GM21723 (cell line): Measurements from ENCODE around the gene CIB4.

Experiments
- ATAC-seq: cut with Tn5 transposase; IDR thresholded peaks from one replicate; pipeline ENCODE4 v1.9.1; 2021; ENCODE audit warnings: mild to moderate bottlenecking, moderate library complexity; ENCODE audit not compliant: unreplicated experiment

The CIB4 gene

GRCh38 chr2:26585100-26585499 lies 56.1 kb downstream of the CIB4 start:
- no peak for ATAC-seq

DNA sequence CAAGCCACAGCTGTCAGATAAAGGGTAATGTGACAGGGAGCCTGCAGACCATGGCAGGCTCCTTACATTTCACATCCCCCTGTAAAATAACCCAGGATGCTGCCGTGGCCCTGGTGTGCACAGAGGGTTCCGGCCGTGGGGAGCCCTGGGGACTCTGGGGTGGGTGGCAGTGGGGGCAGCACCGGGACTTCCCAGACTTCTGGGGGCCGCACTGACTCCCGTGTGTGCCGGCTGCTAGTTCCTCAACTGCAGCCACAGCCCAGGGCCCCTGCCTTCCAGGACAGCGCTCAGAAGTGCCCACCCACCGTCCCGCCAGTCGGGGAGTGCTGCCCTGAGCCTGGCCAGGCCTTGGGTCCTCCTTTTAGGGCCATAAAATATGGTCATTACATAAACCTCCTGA lies 56.5 kb downstream of the CIB4 start:
- no peak for ATAC-seq

GRCh38 chr2:26584191-26584590 lies 57.0 kb downstream of the CIB4 start:
- ATAC-seq, result no peak

GRCh38 chr2:26583381-26583911 lies 57.7 kb downstream of the CIB4 start:
- no peak for ATAC-seq

DNA sequence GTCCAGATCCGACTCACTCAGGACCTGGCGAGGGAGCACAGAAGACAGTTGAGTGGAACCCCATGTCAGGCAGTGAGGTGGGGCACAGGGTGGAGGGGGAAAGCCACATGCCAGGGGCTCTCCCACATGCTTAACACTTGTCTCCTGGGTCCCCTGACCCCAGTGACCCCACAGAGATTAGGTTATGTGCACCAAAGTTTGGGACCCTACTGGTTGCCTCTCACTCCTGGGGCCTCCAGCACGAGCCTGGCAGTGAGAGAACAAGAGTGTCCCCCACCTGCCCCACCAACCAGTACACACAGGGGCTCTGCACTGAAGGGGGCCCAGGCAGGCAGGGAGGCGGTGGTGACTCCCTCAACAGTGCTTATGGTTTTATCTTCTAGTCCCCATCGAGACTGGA lies 58.3 kb downstream of the CIB4 start:
- no peak for ATAC-seq

GRCh38 chr2:26581991-26582842 lies 58.9 kb downstream of the CIB4 start:
- ATAC-seq, result no peak

GRCh38 chr2:26581266-26581990 lies 59.7 kb downstream of the CIB4 start:
- no peak for ATAC-seq

DNA sequence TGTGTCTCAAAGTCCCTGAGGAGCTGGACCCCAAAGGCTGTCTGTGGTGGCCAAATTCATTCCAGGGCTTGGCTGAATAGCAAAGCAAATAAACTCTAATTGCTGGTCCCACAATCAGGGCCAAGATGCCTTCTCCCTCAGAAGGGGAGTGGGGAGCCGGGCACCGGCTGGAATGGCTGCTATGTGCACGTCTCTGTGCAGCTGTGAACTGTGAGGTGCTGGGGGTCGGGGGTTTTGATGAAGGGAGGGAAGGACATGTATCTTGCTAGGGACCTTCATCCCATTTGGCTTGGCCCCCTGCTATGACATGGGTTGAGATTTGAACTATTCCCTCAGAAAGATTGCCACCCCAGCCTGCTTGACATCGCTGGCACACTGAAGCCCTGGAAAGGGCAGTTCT lies 60.4 kb downstream of the CIB4 start:
- ATAC-seq, result no peak

- no peak for ATAC-seq
Measured at GRCh38 chr2:26580151-26580550, 61.0 kb downstream of the CIB4 start.

DNA sequence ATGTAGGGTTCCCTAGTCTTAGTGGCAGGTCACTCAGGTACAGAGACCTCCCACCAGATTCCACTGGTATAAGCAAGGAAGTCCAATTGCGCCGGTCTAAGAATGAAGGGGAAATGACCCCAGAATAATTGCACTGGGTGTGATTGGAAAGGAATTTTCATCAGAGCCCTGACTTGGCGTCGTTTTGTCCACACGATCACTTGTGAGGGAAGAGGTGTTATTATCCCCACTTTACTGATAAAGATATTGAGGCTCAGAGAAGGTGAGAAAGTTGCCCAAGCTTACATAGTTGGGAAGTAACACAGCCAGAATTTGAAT lies 61.5 kb downstream of the CIB4 start:
- ATAC-seq, result no peak

GRCh38 chr2:26579025-26579722 lies 62.0 kb downstream of the CIB4 start:
- no peak for ATAC-seq

- ATAC-seq, result no peak
Measured at GRCh38 chr2:26578581-26578980, 62.6 kb downstream of the CIB4 start.

DNA sequence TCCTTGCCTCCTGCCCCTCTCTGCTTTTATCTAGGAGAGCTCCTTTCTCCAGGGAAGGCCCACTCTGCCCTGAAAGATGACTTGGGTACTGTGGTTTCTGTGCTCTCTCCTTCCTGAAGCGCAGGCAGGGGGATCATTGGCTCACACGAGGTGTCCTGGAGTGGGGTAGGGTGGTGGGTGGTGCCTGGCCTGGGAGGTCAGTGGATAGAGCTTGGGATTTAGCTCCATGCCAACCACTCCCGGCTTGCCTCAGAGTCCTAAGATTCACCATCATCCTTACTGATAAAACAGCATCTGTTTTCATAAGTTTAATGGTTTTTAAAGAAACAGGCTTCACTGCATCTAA lies 63.1 kb downstream of the CIB4 start:
- ATAC-seq, result no peak

DNA sequence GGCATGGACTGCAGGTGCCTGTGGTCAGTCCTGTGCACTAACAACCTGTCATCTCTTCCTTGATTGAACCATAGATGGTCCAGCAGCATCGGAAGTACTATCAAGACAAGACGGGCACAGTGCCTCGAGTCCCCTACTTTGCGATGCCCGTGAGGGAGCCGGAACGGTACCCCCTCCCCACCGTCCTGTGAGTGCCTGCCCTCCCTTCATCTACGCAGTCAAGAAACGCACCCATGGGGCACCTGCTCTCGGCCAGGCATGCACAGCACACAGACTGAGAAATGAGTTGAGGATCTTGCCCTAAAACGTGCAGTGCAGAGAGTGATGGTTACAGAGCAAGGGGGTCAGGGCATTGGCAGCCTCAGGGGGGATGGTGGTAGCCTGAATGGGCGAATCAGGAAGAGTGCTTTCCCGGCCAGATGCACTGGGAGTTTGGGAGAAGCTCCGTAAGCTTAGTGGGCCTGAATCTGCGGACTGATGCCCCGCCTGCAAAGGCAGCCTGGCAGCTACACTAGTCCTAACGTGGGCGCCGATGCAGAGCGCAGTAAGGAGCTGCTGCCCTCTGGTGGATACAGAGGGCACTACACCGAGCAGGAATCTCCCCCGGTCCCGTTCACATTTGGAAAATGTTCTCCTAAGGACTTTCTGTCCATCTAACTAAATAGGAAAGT lies 63.6 kb downstream of the CIB4 start:
- no peak for ATAC-seq

DNA sequence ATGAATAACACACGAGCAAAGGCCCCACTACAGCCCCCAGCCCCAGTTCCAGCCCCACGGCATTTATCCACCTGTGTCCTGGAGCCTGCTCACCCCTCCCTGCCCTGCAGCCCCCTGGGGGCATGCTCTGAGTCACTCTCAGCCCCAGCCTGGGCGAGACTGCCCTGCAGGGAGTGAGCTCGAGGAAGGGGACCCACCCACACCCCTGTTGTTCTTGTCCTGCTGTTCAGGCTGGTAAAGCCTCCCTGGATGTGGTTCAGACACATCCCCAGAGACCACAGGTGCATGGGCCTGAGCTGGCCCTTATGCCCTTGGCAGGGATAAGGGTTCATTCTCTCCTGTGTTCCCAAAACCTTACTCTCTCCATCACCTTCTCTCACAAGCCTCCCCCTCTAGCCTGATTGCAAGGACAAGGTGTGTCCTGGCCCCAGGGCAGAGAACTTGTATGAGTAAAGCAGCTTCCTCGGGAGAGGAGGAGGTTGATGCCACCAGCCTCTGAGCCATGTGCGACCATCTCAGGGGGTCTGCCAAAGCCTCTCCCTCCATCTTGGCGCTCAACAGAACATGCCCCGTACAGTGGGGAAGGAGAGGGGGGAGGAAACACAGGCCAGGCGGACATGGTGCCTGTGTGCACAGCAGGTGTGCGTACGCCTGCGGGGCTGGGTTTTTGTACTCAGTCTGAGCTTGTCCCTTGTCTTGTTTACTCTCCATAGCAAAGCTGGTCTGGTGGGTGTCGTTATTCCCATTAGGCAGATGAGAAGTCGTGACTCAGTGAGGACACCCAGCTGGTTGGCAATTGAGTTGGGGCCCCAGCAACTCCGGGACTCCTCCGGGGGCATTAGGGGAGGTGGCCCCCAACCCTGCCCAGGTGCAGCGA lies 64.4 kb downstream of the CIB4 start:
- ATAC-seq, result no peak

- no peak for ATAC-seq
Measured at GRCh38 chr2:26575836-26576564, 65.2 kb downstream of the CIB4 start.

- no peak for ATAC-seq
Measured at GRCh38 chr2:26574900-26575560, 66.1 kb downstream of the CIB4 start.

GRCh38 chr2:26574066-26574899 lies 66.9 kb downstream of the CIB4 start:
- no peak for ATAC-seq
